Cardiac atrium fibroblast (primary cell): ENCODE measurements around the gene POTEB2. TPM values are rescaled to one million over a fixed set of nuclear protein-coding genes. Genes with fewer than 3 reads are reported as not detected.

Experiments used
- total RNA-seq: library from RNA; depleted of rRNA; stranded (reverse); fragments of >200 nt; gene quantifications from 2 replicates; pipeline ENCODE4 v1.2.3, GENCODE V29; 2015

The POTEB2 gene
- not detected in 2 replicates for total RNA-seq

DNA sequence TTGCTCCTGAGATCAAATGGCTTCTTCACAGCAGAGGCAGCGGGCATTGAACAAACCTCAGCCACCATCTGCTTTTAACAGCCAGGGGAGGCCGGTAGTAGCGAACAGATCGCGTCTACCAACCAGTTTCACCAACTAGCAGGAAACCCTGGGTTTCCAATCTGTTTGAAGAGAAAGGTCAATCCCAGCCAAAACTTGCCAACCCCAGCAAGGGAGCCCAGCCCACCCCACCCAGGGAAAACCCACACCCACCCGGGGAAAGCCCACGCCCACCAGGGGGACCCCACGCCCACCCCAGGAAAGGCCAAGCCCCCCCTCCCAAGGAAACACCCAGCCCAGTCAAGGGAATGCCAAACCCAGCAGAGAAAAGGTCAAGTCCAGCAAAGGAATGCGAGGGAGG lies at the start of gene POTEB2:
Gene POTEB2 (minus strand): TSS at position 101 of the 400 bp plus-strand sequence. CDS start 33 bp downstream, at position 68.

